Keratinocyte (primary cell): Measurements from ENCODE around the gene PRSS53. TPM values are rescaled to one million over a fixed set of nuclear protein-coding genes. Genes with fewer than 3 reads are reported as not detected.
A peak's percentile ranks its signal among the peaks of the same experiment; 100 is the strongest.
"Not testable (repeated sequence)": the region's sequence is repeated elsewhere in the genome, so short reads cannot be mapped to it uniquely, and the experiment has no call there.

ENCODE experiments used
- DNase-seq: peaks from one replicate; pipeline ENCODE4 v3.0.0-alpha.2; 2011; ENCODE audit warnings: low read depth, missing footprints, low spot score
- FAIRE-seq: peaks from 2 replicates; lab custom pipeline; 2011; peaks lifted over from hg19 to GRCh38; lab: Jason Lieb, UNC
- H2AFZ ChIP-seq: 2 replicates; pipeline ENCODE4 v1.6.0; 2012; ENCODE audit warnings: low read length, control low read depth, inconsistent platforms; ENCODE audit not compliant: control insufficient read depth
- H3K27ac ChIP-seq: 2 replicates; pipeline ENCODE4 v1.5.1; 2011; ENCODE audit warnings: low read length; ENCODE audit not compliant: control insufficient read depth, insufficient read depth
- H3K27me3 ChIP-seq: 3 replicates; pipeline ENCODE4 v1.6.0; 2011; ENCODE audit warnings: low read length; ENCODE audit not compliant: control insufficient read depth, insufficient read depth; ENCODE audit errors: extremely low read depth
- H3K36me3 ChIP-seq, 2 experiments: 2 replicates in 1 of 2; 3 replicates in 1 of 2; pipeline ENCODE4 v1.5.1; 2011; ENCODE audit warnings: low read length in 2 of 2, mild to moderate bottlenecking in 1 of 2; ENCODE audit not compliant: control insufficient read depth in 2 of 2, insufficient read depth in 2 of 2; ENCODE audit errors: extremely low read depth in 1 of 2
- H3K4me1 ChIP-seq: 3 replicates; pipeline ENCODE4 v1.5.1; 2011; ENCODE audit warnings: low read length; ENCODE audit not compliant: control insufficient read depth, insufficient read depth; ENCODE audit errors: extremely low read depth
- H3K4me2 ChIP-seq: 3 replicates; pipeline ENCODE4 v1.6.0; 2011; ENCODE audit warnings: low read depth, low read length; ENCODE audit not compliant: control insufficient read depth, insufficient read depth; ENCODE audit errors: extremely low read depth
- H3K4me3 ChIP-seq, 3 experiments: fragments of 200-600 bp in 1 of 3; sonication (generic) in 1 of 3; 2 replicates in 2 of 3; 3 replicates in 1 of 3; pipeline ENCODE4 v1.5.1; 2011 to 2016; ENCODE audit warnings: low read length in 3 of 3, mild to moderate bottlenecking in 3 of 3, control low read depth in 2 of 3, inconsistent platforms in 1 of 3, low read depth in 1 of 3, mixed read lengths in 1 of 3, mixed run types in 1 of 3, moderate library complexity in 1 of 3; ENCODE audit not compliant: control insufficient read depth in 2 of 3, insufficient read depth in 2 of 3; ENCODE audit errors: extremely low read depth in 1 of 3
- H3K79me2 ChIP-seq: 2 replicates; pipeline ENCODE4 v1.6.0; 2012; ENCODE audit warnings: low read length; ENCODE audit not compliant: control insufficient read depth, insufficient read depth
- H3K9ac ChIP-seq: 3 replicates; pipeline ENCODE4 v1.6.0; 2011; ENCODE audit warnings: low read length; ENCODE audit not compliant: control insufficient read depth, insufficient read depth; ENCODE audit errors: extremely low read depth
- H3K9me1 ChIP-seq: 3 replicates; pipeline ENCODE4 v1.6.0; 2011; ENCODE audit warnings: low read length; ENCODE audit not compliant: control insufficient read depth, insufficient read depth; ENCODE audit errors: extremely low read depth
- H3K9me3 ChIP-seq: 2 replicates; pipeline ENCODE4 v1.5.1; 2012; ENCODE audit warnings: low read depth, low read length; ENCODE audit not compliant: control insufficient read depth
- H4K20me1 ChIP-seq: 3 replicates; pipeline ENCODE4 v1.6.0; 2011; ENCODE audit warnings: low read length; ENCODE audit not compliant: control insufficient read depth, insufficient read depth; ENCODE audit errors: extremely low read depth
- EZH2 ChIP-seq: IDR thresholded peaks from one replicate; pipeline ENCODE4 v1.6.1; 2012; ENCODE audit warnings: inconsistent platforms, mild to moderate bottlenecking, low read length, moderate library complexity
- dilution Hi-C: fragments of 300-500 bp; cut with MboI; formaldehyde crosslinking; loops from one replicate; pipeline ENCODE4 v1.7.0; 2020; ENCODE audit warnings: low sequenced_read_pairs; ENCODE audit not compliant: extremely low pct_ligation_motif_present
- polyA plus RNA-seq, 5 experiments: library from polyadenylated mRNA; depleted of rRNA in 3 of 5; stranded (reverse) in 3 of 5; stranded (forward) in 1 of 5; unstranded in 1 of 5; fragments of >200 nt; gene quantifications; 1 replicate in 1 of 5; 2 replicates in 3 of 5; 3 replicates in 1 of 5; pipeline versions ENCODE4 v1.2.1 to v1.2.3, GENCODE V29; 2011 to 2012; ENCODE audit warnings: missing spikeins in 2 of 5, low read depth in 1 of 5, low replicate concordance in 1 of 5
- TF ChIP-seq, protein P1 (sequence below), 3 experiments: IDR thresholded peaks in 1 of 3; conservative IDR thresholded peaks in 1 of 3; optimal IDR thresholded peaks in 1 of 3; 2 replicates in 2 of 3; 3 replicates in 1 of 3; pipeline versions ENCODE3 to v1.5.1; 2011; ENCODE audit warnings: low read length in 3 of 3, mild to moderate bottlenecking in 3 of 3, moderate library complexity in 2 of 3, control low read depth in 1 of 3, inconsistent platforms in 1 of 3; ENCODE audit not compliant: insufficient read depth in 2 of 3; ENCODE audit errors: extremely low read depth in 1 of 3

Gene PRSS53
- polyA plus RNA-seq, 1 donor (not counting 4 experiments of a cell fraction or from before 2014, with no cell fraction given): 0.50 TPM

DNA sequence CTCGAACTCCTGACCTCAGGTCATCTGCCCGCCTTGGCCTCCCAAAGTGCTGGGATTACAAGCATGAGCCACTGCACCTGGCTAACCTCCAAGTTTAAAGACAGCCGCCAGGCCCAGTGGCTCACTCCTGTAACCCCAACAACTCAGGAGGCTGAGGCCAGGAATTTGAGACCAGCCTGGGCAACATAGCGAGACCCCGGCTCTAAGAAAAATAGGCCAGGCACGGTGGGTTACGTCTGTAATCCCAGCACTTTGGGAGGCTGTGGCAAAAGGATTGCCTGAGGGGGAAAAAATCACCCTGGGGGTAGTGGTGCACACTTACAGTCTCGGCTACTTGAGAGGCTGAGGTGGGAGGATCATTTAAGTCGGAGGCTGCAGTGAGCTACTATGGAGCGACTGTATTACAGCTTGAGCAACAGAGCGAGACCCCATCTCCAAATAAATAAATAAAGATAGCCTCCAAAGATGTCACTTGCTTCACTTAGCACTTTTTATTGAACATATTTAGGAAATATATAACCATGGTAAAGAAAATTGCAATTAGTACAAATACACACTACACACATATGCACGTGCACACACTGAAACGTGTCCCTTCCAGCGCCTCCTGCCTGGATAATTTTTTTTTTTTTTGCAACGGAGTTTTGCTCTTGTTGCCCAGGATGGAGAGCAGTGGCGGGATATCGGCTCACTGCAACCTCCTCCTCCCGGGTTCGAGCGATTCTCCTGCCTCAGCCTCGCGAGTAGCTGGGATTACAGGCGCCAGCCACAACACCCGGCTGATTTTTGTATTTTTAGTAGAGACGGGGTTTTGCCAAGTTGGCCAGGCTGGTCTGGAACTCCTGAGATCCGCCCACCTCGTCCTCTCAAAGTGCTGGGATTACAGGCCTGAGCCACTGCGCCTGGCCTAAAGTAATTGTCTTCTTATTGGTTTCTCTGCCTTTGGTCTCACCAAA is 18.0 kb upstream of the PRSS53 start:
- Histone ChIP-seq H3K4me2 (no peak overlapping the region), H3K27ac (no peak overlapping the region), H3K36me3 (peaks cover 14 to 19% of the 10 kb centered on the region in 2 experiments), H3K79me2 (peaks cover 17% of the 10 kb centered on the region), H3K27me3 (no peaks in the 10 kb centered on the region), H4K20me1 (no peaks in the 10 kb centered on the region), H3K9me1 (no peaks in the 10 kb centered on the region), H3K9me3 (no peaks in the 10 kb centered on the region), H3K9ac (no peak overlapping the region), H3K4me1 (peaks cover 5% of the 10 kb centered on the region), H2AFZ (no peak overlapping the region), H3K4me3 (no peak overlapping the region)
- DNase-seq: no peak
- dilution Hi-C loops: no loop called here
- no peak for TF ChIP-seq EZH2
- TF ChIP-seq, protein P1, sequence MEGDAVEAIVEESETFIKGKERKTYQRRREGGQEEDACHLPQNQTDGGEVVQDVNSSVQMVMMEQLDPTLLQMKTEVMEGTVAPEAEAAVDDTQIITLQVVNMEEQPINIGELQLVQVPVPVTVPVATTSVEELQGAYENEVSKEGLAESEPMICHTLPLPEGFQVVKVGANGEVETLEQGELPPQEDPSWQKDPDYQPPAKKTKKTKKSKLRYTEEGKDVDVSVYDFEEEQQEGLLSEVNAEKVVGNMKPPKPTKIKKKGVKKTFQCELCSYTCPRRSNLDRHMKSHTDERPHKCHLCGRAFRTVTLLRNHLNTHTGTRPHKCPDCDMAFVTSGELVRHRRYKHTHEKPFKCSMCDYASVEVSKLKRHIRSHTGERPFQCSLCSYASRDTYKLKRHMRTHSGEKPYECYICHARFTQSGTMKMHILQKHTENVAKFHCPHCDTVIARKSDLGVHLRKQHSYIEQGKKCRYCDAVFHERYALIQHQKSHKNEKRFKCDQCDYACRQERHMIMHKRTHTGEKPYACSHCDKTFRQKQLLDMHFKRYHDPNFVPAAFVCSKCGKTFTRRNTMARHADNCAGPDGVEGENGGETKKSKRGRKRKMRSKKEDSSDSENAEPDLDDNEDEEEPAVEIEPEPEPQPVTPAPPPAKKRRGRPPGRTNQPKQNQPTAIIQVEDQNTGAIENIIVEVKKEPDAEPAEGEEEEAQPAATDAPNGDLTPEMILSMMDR (optimal IDR thresholded peaks at IDR 0.05 in 1 of 3, IDR thresholded peaks at IDR 0.05 in 1 of 3, conservative IDR thresholded peaks at IDR 0.05 in 1 of 3; ENCODE audit: extremely low read depth in 1 of 3, insufficient read depth in 2 of 3, low read length in 3 of 3): no peak
- no peak for FAIRE-seq

DNA sequence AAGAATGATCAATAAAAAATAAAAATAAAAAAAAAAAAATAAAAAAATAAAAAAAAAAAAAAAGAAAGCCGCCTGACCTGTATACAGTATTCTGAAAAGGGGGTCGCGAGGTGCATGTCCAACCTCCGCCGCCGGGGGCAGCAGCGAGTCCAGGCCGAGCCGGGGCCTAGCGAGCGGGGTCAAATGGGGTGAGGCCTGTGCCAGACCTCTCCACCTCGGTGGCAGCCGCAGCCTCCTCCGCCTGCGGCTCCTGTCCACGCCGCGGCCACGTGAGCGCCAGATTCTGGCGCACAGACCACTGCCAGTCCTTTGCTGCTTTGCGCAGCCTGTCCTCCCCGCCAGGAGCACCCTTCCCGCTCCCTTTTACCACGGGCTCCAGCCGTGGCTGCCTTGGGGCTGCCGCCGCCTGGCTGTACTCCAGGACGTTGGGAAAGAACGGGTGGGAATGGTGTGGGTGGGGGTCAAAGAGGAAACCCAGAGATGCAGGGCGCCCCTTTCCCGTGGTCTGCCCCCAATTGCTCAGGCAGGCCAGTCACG is 17.0 kb upstream of the PRSS53 start:
- no peak for FAIRE-seq
- Histone ChIP-seq H3K9ac (no peak overlapping the region), H3K27ac (no peak overlapping the region), H3K9me1 (no peaks in the 10 kb centered on the region), H2AFZ (peak overlapping the region; percentile 79), H3K4me2 (peak overlapping the region; percentile 41), H4K20me1 (no peaks in the 10 kb centered on the region), H3K4me3 (no peak overlapping the region), H3K79me2 (peaks cover 15% of the 10 kb centered on the region), H3K9me3 (no peaks in the 10 kb centered on the region), H3K36me3 (peaks cover 5 to 11% of the 10 kb centered on the region in 2 experiments), H3K4me1 (peaks cover 5% of the 10 kb centered on the region), H3K27me3 (no peaks in the 10 kb centered on the region)
- DNase-seq: no peak
- TF ChIP-seq EZH2: no peak
- TF ChIP-seq, protein P1 (optimal IDR thresholded peaks at IDR 0.05 in 1 of 3, IDR thresholded peaks at IDR 0.05 in 1 of 3, conservative IDR thresholded peaks at IDR 0.05 in 1 of 3; ENCODE audit: extremely low read depth in 1 of 3, insufficient read depth in 2 of 3, low read length in 3 of 3): peak; percentile 62 to 85 (median 84)
- dilution Hi-C loops: no loop called here

DNA sequence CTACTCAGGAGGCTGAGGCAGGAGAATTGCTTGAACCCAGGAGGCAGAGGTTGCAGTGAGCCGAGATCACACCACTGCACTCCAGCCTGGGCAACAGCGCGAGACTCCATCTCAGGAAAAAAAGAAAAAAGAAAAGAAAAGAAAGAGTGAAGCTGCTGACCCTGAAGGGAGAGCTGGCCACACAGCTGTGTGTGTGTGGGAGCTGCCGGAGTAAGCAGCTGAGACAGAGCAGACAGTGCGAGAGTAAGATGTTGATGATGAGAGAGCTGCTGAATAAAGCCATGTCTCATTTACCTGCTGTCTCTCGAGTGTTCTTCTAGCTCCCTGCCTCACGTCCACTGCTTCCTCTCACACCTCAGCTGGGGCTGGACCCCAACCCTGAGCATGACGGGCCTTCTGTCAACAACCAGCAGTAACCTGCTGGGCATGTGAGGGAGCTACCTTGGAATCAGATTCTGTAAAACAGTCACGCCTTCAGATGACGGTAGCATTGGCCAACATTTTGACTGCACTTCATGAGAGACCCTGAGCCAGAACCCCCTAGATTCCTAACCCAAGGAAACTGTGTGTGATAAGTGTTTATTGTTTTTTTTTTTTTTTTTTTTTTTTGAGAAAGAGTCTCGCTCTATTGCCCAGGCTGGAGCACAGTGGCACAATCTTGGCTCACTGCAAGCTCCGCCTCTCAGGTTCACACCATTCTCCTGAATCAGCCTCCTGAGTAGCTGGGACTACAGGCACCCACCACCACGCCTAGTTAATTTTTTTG is 12.3 kb upstream of the PRSS53 start:
- FAIRE-seq, H3K4me3 ChIP-seq, H3K79me2 ChIP-seq, H2AFZ ChIP-seq, H3K27me3 ChIP-seq, H3K9me3 ChIP-seq, H3K27ac ChIP-seq, H3K4me1 ChIP-seq, H4K20me1 ChIP-seq, H3K9ac ChIP-seq, H3K9me1 ChIP-seq, H3K4me2 ChIP-seq, H3K36me3 ChIP-seq, DNase-seq, dilution Hi-C loops: not testable (repeated sequence)
